ENCODE results near the gene NPLOC4.
"Not testable (repeated sequence)": the region's sequence is repeated elsewhere in the genome, so short reads cannot be mapped to it uniquely, and the experiment has no call there.

The NPLOC4 gene

DNA sequence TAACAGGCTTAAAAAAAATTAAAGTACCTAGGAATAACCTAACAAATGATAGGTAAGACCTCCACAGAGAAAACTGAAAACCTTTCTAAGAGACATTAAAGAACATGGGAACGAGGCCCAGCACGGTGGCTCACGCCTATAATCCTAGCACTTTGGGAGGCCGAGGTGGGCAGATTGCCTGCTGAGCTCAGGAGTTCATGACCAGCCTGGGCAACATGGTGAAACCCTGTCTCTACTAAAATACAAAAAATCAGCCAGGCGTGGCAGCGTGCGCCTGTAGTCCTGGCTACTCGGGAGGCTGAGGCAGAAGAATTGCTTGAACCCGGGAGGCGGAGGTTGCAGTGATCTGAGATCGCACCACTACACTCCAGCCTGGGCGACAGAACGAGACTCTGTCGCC lies 52.1 kb downstream of the NPLOC4 start:
- DNase-seq (ENCODE audit: low read depth, low spot score) = not testable (repeated sequence)

DNA sequence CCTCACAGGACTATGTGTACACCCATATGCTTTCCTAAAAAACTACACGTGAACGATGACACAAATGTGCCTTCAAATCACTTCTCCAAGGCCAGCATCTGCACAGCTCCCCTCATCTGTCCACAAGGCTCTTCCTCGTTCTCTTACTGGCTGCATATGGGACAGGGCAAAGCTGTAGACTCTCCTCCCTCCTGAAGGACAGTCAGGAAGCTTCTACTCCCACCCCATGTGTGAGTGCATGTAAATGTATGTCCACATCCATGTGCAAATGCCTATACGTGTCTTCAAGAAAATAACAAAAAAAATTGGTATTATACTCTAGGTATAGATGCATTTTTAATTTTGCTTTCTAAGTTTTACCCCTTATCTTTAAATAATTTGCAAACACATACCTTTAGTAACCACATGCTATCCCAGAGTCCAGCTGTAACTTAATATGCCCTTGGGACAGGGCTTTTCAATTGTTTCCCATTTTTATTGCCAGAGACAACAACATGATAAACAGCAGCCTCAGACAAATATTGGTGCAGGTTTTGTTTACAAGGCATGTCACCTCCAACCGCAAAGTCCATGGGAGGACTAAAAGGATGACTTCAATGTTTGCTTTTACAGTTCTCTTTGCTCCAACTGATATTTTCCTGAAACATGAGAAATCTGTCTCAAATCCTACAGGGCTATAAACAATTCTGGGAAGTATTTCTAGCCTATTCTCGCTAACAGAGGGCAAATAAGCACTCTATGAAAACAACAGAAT lies 53.1 kb downstream of the NPLOC4 start:
- peak; percentile 67 for DNase-seq (ENCODE audit: low read depth, low spot score)

DNA sequence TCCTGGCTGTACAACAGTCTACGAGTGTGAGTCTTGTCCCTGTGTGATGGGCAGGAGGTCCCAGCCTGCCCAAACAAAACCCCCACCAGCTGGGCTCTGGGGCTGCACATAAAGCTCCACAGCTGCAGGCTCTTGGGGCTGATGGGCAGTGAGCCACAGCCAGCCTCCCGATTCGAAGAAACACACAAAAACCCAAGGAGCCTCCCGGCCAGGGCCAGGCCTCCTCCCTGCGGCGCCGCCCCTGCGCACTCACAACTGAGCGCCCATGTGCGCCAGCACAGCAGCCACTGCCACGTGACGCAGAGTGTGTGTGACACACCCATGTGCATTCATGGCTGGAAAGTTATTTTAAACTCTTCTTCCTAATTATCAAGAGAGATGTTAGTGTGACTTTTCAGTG lies 54.2 kb downstream of the NPLOC4 start:
- DNase-seq (ENCODE audit: low read depth, low spot score) = no peak

DNA sequence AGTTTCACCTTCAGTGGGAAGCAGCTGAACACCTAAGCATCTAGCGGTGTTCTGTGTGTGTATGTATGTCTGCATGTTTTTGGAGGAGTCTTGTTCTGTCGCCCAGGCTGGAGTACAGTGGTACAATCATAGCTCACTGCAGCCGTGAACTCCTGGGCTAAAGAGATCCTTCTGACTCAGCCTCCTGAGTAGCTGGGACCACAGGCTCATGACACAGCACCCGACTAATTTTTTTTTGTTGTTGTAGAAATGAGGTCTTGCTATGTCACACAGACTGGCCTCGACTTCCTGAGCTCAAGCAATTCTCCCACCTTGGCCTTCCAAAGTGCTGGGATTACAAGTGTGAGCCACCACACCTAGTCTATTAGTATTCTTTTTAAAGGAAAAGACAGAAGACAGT lies 54.6 kb downstream of the NPLOC4 start:
- DNase-seq (ENCODE audit: low read depth, low spot score) = no peak

DNA sequence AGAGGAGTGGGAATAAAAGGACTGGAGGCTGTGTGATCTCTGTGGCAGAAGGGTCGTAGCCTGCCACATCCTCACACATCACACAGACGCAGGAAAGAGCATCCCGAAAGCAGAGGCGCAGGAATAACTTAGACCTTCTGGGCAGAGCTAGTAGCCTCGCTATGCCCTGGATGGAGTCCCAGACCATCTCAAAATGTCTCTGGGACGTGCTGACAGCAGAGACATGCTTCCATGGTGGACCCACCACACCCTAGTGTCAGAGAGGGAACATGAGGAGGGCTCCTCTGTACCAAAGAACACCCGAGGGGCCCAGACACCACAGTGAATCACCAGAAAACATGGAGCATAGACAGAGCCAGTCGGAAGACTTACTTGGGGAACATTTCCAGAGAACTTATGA lies 55.2 kb downstream of the NPLOC4 start:
- DNase-seq (ENCODE audit: low read depth, low spot score) = no peak

DNA sequence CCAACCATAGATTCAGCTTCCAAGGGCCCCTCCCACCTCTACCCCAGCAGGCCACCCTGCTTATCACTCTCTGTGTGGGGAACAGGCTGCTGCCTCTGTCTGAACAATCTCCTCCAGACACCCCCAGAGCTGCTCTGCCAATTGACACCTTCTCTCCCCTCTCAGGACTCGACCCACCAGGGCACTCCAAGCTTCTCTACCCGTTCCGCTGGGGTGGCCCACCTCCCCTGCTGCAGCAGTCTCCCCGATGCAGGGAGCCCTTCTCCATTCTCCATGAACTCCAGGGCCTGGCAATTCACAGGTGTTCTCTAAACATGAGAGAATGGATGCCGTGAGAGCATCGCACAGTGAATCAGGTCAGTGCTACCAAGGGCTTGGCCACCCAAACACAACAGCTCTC lies 56.4 kb downstream of the NPLOC4 start:
- DNase-seq (ENCODE audit: low read depth, low spot score) = no peak

DNA sequence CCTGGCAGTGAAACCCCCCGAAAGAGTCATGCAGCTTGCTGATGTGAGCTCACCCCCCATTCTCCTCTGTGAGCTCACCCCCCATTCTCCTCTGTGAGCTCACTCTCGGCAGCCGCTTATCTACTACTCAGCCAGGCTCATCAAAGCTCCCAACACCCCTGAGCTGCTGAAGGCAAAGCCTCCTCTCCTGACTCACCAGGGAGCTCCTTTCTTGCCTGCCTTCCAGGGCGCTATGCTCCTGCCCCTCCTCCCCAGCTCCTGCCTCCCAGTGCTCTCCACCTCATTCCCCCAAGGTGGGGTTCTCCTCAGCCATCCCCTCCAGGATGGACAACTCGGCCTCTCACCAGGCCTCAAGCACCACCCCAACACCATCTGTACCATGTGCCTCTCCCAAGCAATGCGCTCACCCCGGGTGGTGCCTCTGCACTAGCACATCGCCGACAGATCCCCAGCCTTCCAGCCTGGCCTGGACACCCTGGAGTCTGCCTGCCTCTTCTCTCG lies 57.0 kb downstream of the NPLOC4 start:
- DNase-seq (ENCODE audit: low read depth, low spot score) = no peak

DNA sequence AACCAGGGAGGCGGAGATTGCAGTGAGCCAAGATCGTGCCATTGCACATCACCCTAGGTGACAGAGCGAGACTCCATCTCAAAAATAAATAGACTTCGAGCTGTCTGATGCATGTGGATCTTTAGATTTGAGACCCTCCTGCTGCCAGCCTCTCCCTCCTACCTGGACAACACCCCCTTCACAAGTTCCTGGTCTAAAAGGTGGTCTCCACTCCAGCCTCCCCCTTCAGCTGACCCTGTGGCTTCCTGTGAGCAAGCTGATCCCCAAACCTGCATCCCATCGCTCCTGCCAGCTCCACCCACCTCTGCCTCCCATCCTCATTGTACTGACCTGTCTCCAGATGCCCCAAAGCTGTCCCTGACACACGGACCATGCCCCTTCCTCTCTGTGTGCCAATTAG lies 57.6 kb downstream of the NPLOC4 start:
- no peak for DNase-seq (ENCODE audit: low read depth, low spot score)

DNA sequence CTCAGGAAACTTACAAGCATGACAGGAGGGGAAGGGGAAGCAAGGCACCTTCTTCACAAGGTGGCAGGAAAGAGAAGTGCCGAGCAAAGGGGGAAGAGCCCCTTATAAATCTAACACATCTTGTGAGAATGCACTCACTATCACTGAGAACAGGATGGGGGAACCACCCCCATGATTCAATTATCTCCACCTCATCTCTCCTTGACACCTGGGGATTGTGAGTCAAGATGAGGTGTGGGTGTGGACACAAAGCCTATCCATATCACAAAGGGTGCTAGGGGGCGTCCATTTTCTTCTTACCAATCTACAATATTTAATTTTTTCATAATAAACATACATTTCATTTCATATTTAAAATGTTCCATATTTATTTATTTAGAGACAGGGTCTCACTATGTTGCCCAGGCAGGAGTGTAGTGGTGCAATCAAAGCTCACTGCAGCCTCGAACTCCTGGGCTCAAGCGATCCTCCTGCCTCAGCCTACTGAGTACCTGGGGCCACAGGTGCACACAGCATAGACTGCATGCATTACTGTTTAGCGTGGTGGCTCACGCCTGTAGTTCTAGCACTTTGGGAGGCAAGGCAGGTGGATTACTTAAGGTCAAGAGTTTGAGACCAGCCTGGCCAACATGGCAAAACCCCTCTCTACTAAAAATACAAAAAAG lies 58.2 kb downstream of the NPLOC4 start:
- no peak for DNase-seq (ENCODE audit: low read depth, low spot score)

DNA sequence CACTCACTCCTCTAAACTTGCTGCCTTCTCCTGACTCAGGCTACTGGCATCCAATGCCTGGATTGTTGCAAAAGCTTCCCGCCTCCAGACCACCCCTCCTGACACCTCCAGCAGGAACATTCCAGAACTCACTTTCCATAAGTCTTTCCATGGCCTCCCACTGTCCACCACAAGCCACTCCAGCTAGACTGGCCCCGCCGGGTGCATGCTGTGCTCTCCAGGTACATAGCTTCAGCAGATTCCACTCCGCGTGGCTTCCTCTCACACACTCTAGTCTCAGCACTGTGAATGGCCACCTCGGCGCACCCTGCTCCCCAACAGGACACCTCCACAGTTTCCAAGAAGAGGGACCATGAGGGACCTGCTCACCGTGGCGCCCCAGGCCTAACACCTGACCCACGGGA lies 58.9 kb downstream of the NPLOC4 start:
- DNase-seq (ENCODE audit: low read depth, low spot score) = no peak

DNA sequence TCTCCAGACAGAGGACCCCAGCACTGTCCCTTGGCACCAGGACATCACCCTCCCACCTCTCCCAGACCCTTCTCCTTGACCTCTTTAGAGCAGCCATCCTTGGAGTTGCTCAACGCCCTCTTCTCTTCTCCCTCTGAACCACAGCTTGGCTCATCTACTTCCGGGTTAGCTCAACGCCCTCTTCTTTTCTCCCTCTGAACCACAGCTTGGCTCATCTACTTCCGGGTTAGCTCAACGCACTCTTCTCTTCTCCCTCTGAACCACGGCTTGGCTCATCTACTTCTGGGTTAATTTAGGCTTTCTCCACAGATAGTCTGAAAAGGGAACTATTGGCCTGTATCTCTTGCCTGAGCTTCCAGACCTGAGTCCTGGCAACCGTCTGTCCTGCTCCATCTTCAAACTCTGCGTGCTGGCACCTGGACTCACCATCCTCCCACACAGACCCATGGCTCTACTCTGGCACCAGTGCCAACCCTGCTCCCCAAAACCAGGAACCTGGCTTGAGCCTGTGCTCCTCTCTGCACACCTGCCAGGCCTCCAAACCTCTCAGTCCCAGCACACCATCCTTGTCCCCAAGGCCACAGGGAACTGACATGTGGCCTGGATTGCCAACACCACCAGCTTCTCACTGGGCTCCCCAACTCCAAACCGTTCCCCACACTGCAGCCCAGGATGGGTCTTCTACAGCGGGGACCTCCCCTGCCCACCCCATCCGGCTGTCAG lies 59.5 kb downstream of the NPLOC4 start:
- no peak for DNase-seq (ENCODE audit: low read depth, low spot score)

DNA sequence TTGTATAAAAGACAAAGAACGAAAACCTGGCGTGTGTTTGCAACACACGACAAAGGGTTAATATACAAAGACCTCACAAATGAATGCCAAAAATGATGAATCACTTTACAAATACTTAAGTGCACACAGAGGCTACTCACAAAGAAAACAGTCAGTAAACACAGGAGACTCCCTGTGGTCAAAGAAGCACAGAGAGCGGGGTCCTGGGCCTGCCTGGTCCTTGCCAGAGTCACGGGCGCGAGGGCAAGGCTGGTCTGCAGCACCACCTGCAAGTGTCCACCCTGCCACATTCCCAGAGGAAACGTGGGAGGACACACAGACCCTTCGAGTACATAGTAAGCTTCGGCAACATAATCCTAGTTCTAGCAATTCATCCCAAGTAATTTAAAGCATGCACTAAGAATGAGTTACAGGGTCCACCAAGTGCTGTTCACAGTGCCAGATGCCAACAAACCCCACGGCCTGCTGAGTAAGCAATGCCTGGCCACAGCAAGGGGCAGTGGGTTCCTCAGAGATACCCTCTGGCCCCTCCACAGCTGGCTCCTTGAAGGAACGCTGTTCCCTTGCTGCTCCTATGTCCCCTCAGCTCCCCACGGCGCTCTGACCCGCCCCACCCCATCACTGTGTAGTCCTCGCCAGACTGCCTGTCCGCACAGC lies 60.2 kb downstream of the NPLOC4 start:
- DNase-seq (ENCODE audit: low read depth, low spot score) = no peak

DNA sequence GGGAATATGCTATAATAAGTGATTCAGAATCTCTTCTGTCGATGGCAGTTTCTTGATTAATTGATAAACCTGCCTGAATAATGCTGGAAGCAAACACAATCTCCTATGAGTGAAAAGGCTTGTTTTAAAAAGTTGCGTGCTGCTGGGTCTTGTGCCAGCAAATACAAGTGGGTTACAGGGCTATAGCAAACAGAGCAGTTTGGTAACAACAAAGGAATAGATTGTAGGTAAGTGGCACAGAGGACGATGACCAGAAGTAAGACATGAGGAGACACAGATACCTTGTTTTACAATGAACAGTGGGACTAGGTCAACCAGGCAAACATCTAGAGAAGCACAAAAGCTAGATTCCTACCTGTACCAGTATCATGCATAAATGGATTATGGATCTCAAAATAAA lies 61.1 kb downstream of the NPLOC4 start:
- DNase-seq (ENCODE audit: low read depth, low spot score) = no peak

DNA sequence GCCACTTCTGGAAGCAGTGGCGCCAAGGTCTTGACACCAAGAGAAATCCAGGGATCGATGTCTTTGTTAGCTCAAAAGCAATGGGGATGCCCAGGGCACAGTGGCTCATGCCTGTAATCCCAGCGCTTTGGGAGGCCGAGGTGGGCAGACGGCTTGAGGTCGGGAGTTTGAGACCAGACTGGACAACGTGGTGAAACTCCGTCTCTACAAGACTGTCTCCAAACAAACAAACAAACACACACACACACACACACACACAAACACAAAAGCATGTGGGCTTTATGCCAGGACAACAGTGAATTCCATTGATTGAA lies 62.3 kb downstream of the NPLOC4 start:
- no peak for DNase-seq (ENCODE audit: low read depth, low spot score)

DNA sequence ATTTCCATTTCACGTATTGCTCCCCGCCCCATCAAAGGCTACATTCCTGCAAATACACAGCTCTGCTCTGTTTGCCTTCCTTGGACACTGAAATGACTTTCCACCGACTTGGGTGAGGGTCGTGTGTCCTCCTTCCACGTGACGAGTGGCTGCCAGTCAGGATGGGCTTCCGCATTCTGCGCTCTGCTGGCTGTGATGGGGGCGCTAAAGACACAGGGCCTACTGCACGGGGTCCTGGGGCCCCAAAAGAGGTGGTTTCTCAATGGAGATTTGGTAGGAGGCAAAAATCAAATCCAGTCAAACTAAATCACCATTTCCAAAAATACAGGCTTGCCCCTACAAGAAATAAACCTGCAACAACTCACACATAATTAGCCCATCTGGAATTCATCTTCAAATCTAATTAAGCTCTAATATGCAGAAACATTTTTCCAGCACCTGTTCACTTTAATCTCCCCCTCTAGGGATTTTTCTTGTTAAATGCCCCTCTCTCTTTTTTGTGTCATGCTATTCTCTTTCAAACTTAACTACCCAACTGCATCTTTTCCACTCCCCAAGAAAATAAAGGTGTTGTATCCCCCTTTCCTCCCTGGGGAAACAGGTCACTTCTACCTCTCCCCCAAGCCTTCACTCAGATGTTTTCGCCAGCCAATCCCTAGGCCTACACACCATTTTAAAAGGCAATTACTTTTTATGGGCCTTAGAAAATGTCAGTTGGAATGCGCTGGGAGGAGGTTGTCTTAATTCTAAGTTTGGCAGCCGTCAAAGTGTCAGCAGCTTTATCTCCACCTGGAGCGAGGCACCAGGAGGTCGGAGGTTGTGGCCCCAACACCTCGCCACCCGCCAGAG lies 62.9 kb downstream of the NPLOC4 start:
- no peak for DNase-seq (ENCODE audit: low read depth, low spot score)

DNA sequence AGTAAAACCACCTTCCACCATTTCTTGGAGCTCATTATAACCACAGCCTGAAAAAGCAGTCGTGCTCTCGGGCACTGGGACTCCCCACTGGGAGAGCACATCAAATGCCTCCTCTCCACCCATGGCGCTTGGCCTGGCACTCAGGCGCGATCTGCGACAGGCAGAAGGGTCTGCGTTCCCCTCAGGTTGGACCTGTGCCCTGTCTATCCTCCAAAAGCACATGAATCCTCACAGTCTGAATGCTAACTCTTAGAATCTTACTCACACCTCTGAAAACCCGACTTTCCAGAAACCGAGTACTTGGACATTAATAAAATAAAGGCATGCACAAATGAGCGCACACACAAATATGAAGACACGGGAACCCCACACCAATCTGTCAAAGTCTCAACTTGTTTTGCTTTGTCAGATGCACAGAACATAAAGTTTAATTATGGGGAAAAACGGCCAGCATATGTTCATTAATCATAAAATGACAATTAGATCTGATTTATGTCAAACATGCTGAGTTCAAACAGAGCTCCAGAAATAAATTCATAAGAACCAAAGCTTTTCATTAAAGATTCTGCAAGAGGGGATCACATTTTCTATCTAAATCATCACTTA lies 64.2 kb downstream of the NPLOC4 start:
- DNase-seq (ENCODE audit: low read depth, low spot score) = no peak

DNA sequence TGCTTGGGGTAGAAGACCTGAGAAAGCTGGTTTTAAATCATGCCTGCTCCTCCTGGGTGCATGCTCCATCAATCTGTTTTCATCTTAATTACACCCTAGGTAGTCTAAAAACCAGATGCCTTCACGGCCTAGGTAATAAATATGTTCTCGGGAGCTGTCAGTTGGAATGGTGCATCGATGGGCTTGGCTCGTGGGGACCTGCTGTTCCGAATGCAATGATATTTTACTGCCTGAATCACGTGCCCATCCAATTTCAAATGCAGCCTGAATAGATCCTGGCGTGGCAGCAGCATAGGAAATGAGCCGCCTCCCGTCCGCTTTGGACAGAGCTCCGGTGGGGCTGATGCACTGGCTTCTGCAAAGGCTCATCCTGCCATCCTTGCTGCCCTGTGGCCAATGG lies 65.9 kb downstream of the NPLOC4 start:
- DNase-seq (ENCODE audit: low read depth, low spot score) = no peak

DNA sequence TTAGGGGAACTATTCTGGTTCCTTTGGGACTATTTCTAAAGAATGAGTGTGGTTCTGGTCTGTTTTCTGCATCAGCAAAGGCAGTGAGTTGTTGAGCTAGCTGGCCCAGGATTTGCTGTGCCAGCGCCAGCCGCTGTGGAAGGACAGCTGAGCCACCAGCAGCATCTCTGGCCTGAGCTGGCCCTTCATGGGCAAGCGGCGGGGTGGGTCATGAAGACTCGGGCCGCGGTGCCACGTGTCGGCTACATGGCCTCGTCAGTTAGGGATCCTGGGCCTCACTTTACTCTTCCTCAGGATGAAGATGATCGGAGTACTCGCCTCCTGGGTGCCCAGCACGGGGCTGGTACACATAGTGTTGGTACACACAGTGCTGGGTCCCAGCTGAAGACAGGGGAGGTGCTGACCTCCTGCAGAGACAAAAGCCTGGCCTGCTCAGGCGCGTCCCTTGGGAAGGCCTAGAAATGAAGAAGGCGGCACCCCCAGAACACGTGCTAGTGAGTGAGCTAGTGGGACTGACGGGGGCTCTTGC lies 66.9 kb downstream of the NPLOC4 start:
- no peak for DNase-seq (ENCODE audit: low read depth, low spot score)

DNA sequence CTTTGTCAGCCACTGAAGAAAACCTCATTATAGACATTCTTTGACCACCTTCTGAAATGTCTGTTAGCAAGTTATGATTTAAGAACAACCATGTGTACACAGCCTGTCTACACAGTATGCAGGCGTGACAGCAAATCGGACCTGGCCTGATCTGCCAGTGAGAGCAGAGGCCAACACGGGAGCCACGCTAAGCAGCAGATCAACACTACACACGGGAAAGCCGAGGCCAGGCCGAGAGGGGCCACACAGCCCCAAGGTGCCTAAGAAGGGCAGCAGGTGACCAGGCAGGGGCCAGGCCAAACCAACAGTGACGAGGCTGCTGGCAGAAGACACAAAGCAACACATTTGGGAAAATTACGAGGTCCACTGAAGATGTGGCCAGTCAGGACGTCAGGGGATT lies 68.5 kb downstream of the NPLOC4 start:
- DNase-seq (ENCODE audit: low read depth, low spot score) = no peak

DNA sequence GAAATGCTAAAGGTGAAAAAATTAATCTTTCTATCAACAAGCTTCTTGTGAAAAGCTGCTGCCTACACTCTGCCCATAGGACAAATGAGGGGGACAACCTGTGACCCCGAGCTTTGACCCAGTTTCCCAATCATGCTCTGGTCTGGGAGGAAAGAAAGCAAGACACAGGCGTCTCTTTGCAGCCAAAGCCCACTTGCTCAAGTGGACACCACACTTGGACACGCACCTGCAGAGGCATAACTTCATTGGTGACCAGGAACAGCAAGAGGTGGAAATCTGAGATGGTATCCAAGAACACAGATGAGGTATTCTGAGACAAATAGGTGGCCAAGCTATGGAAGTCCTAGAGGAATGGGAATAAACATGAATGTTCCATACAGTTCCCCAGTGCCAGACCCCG lies 69.7 kb downstream of the NPLOC4 start:
- DNase-seq (ENCODE audit: low read depth, low spot score) = no peak

Data from smooth muscle cell of the brain vasculature (primary cell).